ENCODE results near the gene DDI2. TPM values are rescaled to one million over a fixed set of nuclear protein-coding genes. Genes with fewer than 3 reads are reported as not detected.
"Not testable (repeated sequence)": the region's sequence is repeated elsewhere in the genome, so short reads cannot be mapped to it uniquely, and the experiment has no call there.

Gene DDI2
- total RNA-seq, 2 donors from 2014 or later, result 27.5 to 31.1 TPM

- Mint-ChIP-seq H3K4me1 (peaks cover 17% of the 10 kb centered on the region), H3K4me3 (no peak overlapping the region), H3K36me3 (ENCODE audit: low read depth) (peaks cover 3% of the 10 kb centered on the region), H3K27ac (no peak overlapping the region), H3K27me3 (no peaks in the 10 kb centered on the region)
- no peak for DNase-seq
- ATAC-seq, result no peak
- H3K9me3 ChIP-seq (ENCODE audit: control insufficient read depth, low read length, poor library complexity, severe bottlenecking), result no peaks in the 10 kb centered on the region
These were observed 10.7 kb downstream of the DDI2 start for GRCh38 chr1:15628003-15628402.

- Mint-ChIP-seq H3K4me3 (no peak overlapping the region), H3K27ac (no peak overlapping the region), H3K27me3 (no peaks in the 10 kb centered on the region), H3K36me3 (ENCODE audit: low read depth) (peaks cover 6% of the 10 kb centered on the region), H3K4me1 (peaks cover 3% of the 10 kb centered on the region)
- DNase-seq (no peak), ATAC-seq (no peak)
- H3K9me3 ChIP-seq (ENCODE audit: control insufficient read depth, low read length, poor library complexity, severe bottlenecking), result no peaks in the 10 kb centered on the region
These were observed 16.6 kb downstream of the DDI2 start for GRCh38 chr1:15633756-15634420.

GRCh38 chr1:15636436-15636835, 19.2 kb downstream of the DDI2 start:
- DNase-seq (no peak), ATAC-seq (no peak)
- Mint-ChIP-seq H3K4me1 (peaks cover 5% of the 10 kb centered on the region), H3K36me3 (ENCODE audit: low read depth) (peaks cover 10% of the 10 kb centered on the region), H3K4me3 (no peak overlapping the region), H3K27me3 (no peaks in the 10 kb centered on the region), H3K27ac (no peak overlapping the region)
- no peaks in the 10 kb centered on the region for H3K9me3 ChIP-seq (ENCODE audit: control insufficient read depth, low read length, poor library complexity, severe bottlenecking)

GRCh38 chr1:15637826-15638225, 20.6 kb downstream of the DDI2 start:
- H3K4me3 Mint-ChIP-seq, result no peak overlapping the region
- no peaks in the 10 kb centered on the region for H3K9me3 ChIP-seq (ENCODE audit: control insufficient read depth, low read length, poor library complexity, severe bottlenecking)
- no peak for DNase-seq
- no peaks in the 10 kb centered on the region for H3K27me3 Mint-ChIP-seq
- no peak overlapping the region for H3K27ac Mint-ChIP-seq
- H3K4me1 Mint-ChIP-seq, result peaks cover 8% of the 10 kb centered on the region
- no peak for ATAC-seq
- H3K36me3 Mint-ChIP-seq (ENCODE audit: low read depth), result peaks cover 10% of the 10 kb centered on the region

GRCh38 chr1:15639262-15639661, 22.0 kb downstream of the DDI2 start:
- Mint-ChIP-seq H3K4me3 (no peak overlapping the region), H3K27ac (no peak overlapping the region), H3K4me1 (peaks cover 11% of the 10 kb centered on the region), H3K27me3 (no peaks in the 10 kb centered on the region), H3K36me3 (ENCODE audit: low read depth) (peaks cover 12% of the 10 kb centered on the region)
- no peak for DNase-seq
- ATAC-seq, result no peak
- no peaks in the 10 kb centered on the region for H3K9me3 ChIP-seq (ENCODE audit: control insufficient read depth, low read length, poor library complexity, severe bottlenecking)

- Mint-ChIP-seq H3K36me3 (ENCODE audit: low read depth) (peaks cover 10% of the 10 kb centered on the region), H3K4me3 (no peak overlapping the region), H3K27me3 (no peaks in the 10 kb centered on the region), H3K4me1 (peaks cover 11% of the 10 kb centered on the region), H3K27ac (no peak overlapping the region)
- ATAC-seq (no peak), DNase-seq (no peak)
- no peaks in the 10 kb centered on the region for H3K9me3 ChIP-seq (ENCODE audit: control insufficient read depth, low read length, poor library complexity, severe bottlenecking)
These were observed 22.7 kb downstream of the DDI2 start for GRCh38 chr1:15639931-15640330.

GRCh38 chr1:15640667-15641066, 23.4 kb downstream of the DDI2 start:
- H3K9me3 ChIP-seq (ENCODE audit: control insufficient read depth, low read length, poor library complexity, severe bottlenecking), result no peaks in the 10 kb centered on the region
- H3K27ac Mint-ChIP-seq, result no peak overlapping the region
- H3K4me1 Mint-ChIP-seq, result peaks cover 15% of the 10 kb centered on the region
- ATAC-seq, result no peak
- no peak overlapping the region for H3K4me3 Mint-ChIP-seq
- H3K36me3 Mint-ChIP-seq (ENCODE audit: low read depth), result peaks cover 15% of the 10 kb centered on the region
- DNase-seq, result no peak
- no peaks in the 10 kb centered on the region for H3K27me3 Mint-ChIP-seq

GRCh38 chr1:15649937-15650336, 32.7 kb downstream of the DDI2 start:
- ATAC-seq, result no peak
- no peaks in the 10 kb centered on the region for H3K9me3 ChIP-seq (ENCODE audit: control insufficient read depth, low read length, poor library complexity, severe bottlenecking)
- H3K36me3 Mint-ChIP-seq (ENCODE audit: low read depth), result peaks cover 5% of the 10 kb centered on the region
- no peaks in the 10 kb centered on the region for H3K27me3 Mint-ChIP-seq
- peaks cover 12% of the 10 kb centered on the region for H3K4me1 Mint-ChIP-seq
- H3K4me3 Mint-ChIP-seq, result no peak overlapping the region
- no peak overlapping the region for H3K27ac Mint-ChIP-seq
- DNase-seq, result no peak

- H3K9me3 ChIP-seq (ENCODE audit: control insufficient read depth, low read length, poor library complexity, severe bottlenecking), result no peaks in the 10 kb centered on the region
- DNase-seq (no peak), ATAC-seq (no peak)
- peaks cover 7% of the 10 kb centered on the region for H3K4me1 Mint-ChIP-seq
- H3K27ac Mint-ChIP-seq, result no peak overlapping the region
- no peak overlapping the region for H3K4me3 Mint-ChIP-seq
- no peaks in the 10 kb centered on the region for H3K27me3 Mint-ChIP-seq
- H3K36me3 Mint-ChIP-seq (ENCODE audit: low read depth), result peaks cover under 1% of the 10 kb centered on the region
These were observed 33.2 kb downstream of the DDI2 start for GRCh38 chr1:15650433-15650832.

GRCh38 chr1:15652130-15652529, 34.9 kb downstream of the DDI2 start:
- DNase-seq; H3K27ac Mint-ChIP-seq; H3K36me3 Mint-ChIP-seq (ENCODE audit: low read depth); ATAC-seq; H3K4me1 Mint-ChIP-seq; H3K4me3 Mint-ChIP-seq; H3K27me3 Mint-ChIP-seq; H3K9me3 ChIP-seq (ENCODE audit: control insufficient read depth, low read length, poor library complexity, severe bottlenecking): not testable (repeated sequence)

GRCh38 chr1:15654091-15654690, 36.9 kb downstream of the DDI2 start:
- no peak overlapping the region for H3K4me3 Mint-ChIP-seq
- H3K4me1 Mint-ChIP-seq, result no peaks in the 10 kb centered on the region
- H3K27ac Mint-ChIP-seq, result no peak overlapping the region
- ATAC-seq, result no peak
- H3K36me3 Mint-ChIP-seq (ENCODE audit: low read depth), result no peaks in the 10 kb centered on the region
- no peak for DNase-seq
- H3K9me3 ChIP-seq (ENCODE audit: control insufficient read depth, low read length, poor library complexity, severe bottlenecking), result no peaks in the 10 kb centered on the region
- H3K27me3 Mint-ChIP-seq, result no peaks in the 10 kb centered on the region

- Mint-ChIP-seq H3K27ac (no peak overlapping the region), H3K36me3 (ENCODE audit: low read depth) (no peaks in the 10 kb centered on the region), H3K4me3 (no peak overlapping the region), H3K4me1 (no peaks in the 10 kb centered on the region), H3K27me3 (no peaks in the 10 kb centered on the region)
- DNase-seq (no peak), ATAC-seq (no peak)
- H3K9me3 ChIP-seq (ENCODE audit: control insufficient read depth, low read length, poor library complexity, severe bottlenecking), result no peaks in the 10 kb centered on the region
These were observed 39.2 kb downstream of the DDI2 start for GRCh38 chr1:15656464-15656863.

- Mint-ChIP-seq H3K4me3 (no peak overlapping the region), H3K36me3 (ENCODE audit: low read depth) (peaks cover 3% of the 10 kb centered on the region), H3K27me3 (no peaks in the 10 kb centered on the region), H3K27ac (no peak overlapping the region), H3K4me1 (peaks cover under 1% of the 10 kb centered on the region)
- H3K9me3 ChIP-seq (ENCODE audit: control insufficient read depth, low read length, poor library complexity, severe bottlenecking), result no peaks in the 10 kb centered on the region
- no peak for ATAC-seq
- no peak for DNase-seq
These were observed 39.8 kb downstream of the DDI2 start for GRCh38 chr1:15657021-15657420.

- no peaks in the 10 kb centered on the region for H3K9me3 ChIP-seq (ENCODE audit: control insufficient read depth, low read length, poor library complexity, severe bottlenecking)
- no peak overlapping the region for H3K4me3 Mint-ChIP-seq
- no peaks in the 10 kb centered on the region for H3K27me3 Mint-ChIP-seq
- peaks cover 5% of the 10 kb centered on the region for H3K36me3 Mint-ChIP-seq (ENCODE audit: low read depth)
- peaks cover 3% of the 10 kb centered on the region for H3K4me1 Mint-ChIP-seq
- no peak overlapping the region for H3K27ac Mint-ChIP-seq
- DNase-seq (no peak), ATAC-seq (no peak)
These were observed 42.9 kb downstream of the DDI2 start for GRCh38 chr1:15660151-15660550.

Data from T-helper 17 cell (primary cell).